AML-193 (cell line): ENCODE data around the gene AASDH.

Experiments used
- DNase-seq, 2 experiments: peaks; one replicate each; lab custom pipeline; 2025; lab: John Stamatoyannopoulos, UW

The AASDH gene

GRCh38 chr4:56387023-56388001 is at the start of gene AASDH:
TSS of gene AASDH (minus strand) at chr4:56387491. CDS start at chr4:56384299, 3,192 bp downstream.
- peak; percentile 81 to 82 for DNase-seq

- peak; percentile 93 to 95 for DNase-seq
Observed at GRCh38 chr4:56435140-56435926, 48.0 kb upstream of the AASDH start, which contains the start of gene PPAT. TSS of gene PPAT (minus strand) at chr4:56435615. CDS start at chr4:56435477, 138 bp downstream.

GRCh38 chr4:56434599-56435139 is 47.4 kb upstream of the AASDH start:
- DNase-seq: peak; percentile 33 to 57

- no peak for DNase-seq
Observed at GRCh38 chr4:56433280-56433679, 46.0 kb upstream of the AASDH start.

GRCh38 chr4:56430203-56430602 is 42.9 kb upstream of the AASDH start:
- DNase-seq: no peak

- DNase-seq: no peak
Observed at GRCh38 chr4:56427179-56427578, 39.9 kb upstream of the AASDH start.

GRCh38 chr4:56426273-56426672 is 39.0 kb upstream of the AASDH start:
- no peak for DNase-seq

- no peak for DNase-seq
Observed at GRCh38 chr4:56425518-56425917, 38.2 kb upstream of the AASDH start.

- DNase-seq: peak; percentile 37 to 43
Observed at GRCh38 chr4:56424697-56425514, 37.6 kb upstream of the AASDH start.

GRCh38 chr4:56424176-56424575 is 36.9 kb upstream of the AASDH start:
- DNase-seq: no peak

GRCh38 chr4:56417396-56417795 is 30.1 kb upstream of the AASDH start:
- no peak for DNase-seq

- no peak for DNase-seq
Observed at GRCh38 chr4:56416349-56416748, 29.1 kb upstream of the AASDH start.

GRCh38 chr4:56414135-56414670 is 26.9 kb upstream of the AASDH start:
- DNase-seq: no peak

GRCh38 chr4:56410247-56411062 is 23.2 kb upstream of the AASDH start:
- no peak for DNase-seq

GRCh38 chr4:56409511-56410090 is 22.3 kb upstream of the AASDH start:
- no peak for DNase-seq

GRCh38 chr4:56408978-56409377 is 21.7 kb upstream of the AASDH start:
- no peak for DNase-seq

- DNase-seq: no peak
Observed at GRCh38 chr4:56406151-56406550, 18.9 kb upstream of the AASDH start.

GRCh38 chr4:56405016-56405415 is 17.7 kb upstream of the AASDH start:
- DNase-seq: no peak

GRCh38 chr4:56400560-56400959 is 13.3 kb upstream of the AASDH start:
- DNase-seq: no peak

- no peak for DNase-seq
Observed at GRCh38 chr4:56391270-56391669, 4.0 kb upstream of the AASDH start.
